GM12891 (cell line): ENCODE data around the gene MSI2.

Source experiments
- DNase-seq: peaks from one replicate; pipeline ENCODE4 v3.0.0; 2011; ENCODE audit warnings: low spot score; ENCODE audit not compliant: insufficient read length
- FAIRE-seq: peaks from 2 replicates; lab custom pipeline; 2011; peaks lifted over from hg19 to GRCh38; lab: Jason Lieb, UNC
- PAX5 ChIP-seq: IDR thresholded peaks from 2 replicates; pipeline ENCODE4 v1.6.1; 2011; ENCODE audit warnings: low read length, moderate library complexity, mild to moderate bottlenecking; ENCODE audit not compliant: insufficient read depth, severe bottlenecking
- POLR2A ChIP-seq: IDR thresholded peaks from 2 replicates; pipeline ENCODE4 v1.6.1; 2011; ENCODE audit warnings: low read depth, low read length, control low read depth
- POLR2AphosphoS5 ChIP-seq: IDR thresholded peaks from 2 replicates; pipeline ENCODE4 v1.6.1; 2011; ENCODE audit warnings: low read depth, low read length, control low read depth
- POU2F2 ChIP-seq: IDR thresholded peaks from 2 replicates; pipeline ENCODE4 v1.6.1; 2011; ENCODE audit warnings: low read depth, mild to moderate bottlenecking, control low read depth, low read length, moderate library complexity
- SPI1 ChIP-seq: IDR thresholded peaks from 2 replicates; pipeline ENCODE4 v1.6.1; 2011; ENCODE audit warnings: low read depth, low read length, control low read depth
- TAF1 ChIP-seq: IDR thresholded peaks from 2 replicates; pipeline ENCODE4 v1.6.1; 2011; ENCODE audit warnings: low read depth, low read length, control low read depth

The MSI2 gene

DNA sequence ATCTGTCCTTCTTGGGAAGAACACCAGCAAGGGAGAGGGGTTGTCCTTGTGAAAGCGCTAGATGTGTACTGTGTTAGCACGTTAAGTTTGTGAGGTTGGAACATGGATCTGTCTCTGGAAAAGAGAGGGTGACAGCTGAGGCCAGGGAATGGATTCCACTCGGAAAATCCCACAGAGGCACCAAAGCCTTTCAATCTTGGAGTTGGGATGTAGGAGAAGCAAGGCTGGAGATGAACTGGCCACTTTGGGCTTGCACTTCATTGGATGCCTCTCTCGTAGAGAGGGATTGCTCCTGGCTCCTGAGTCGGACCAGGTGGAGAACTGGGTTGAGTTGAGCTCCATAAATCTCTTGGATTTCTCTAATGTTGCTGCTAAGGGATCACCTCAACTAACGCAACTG lies 421.5 kb downstream of the MSI2 start:
- TF ChIP-seq POLR2AphosphoS5, result no peak
- TF ChIP-seq POLR2A, result no peak
- TF ChIP-seq PAX5, result no peak
- TF ChIP-seq POU2F2, result no peak
- TF ChIP-seq SPI1, result no peak
- TF ChIP-seq TAF1, result no peak
- FAIRE-seq, result no peak
- DNase-seq, result no peak

DNA sequence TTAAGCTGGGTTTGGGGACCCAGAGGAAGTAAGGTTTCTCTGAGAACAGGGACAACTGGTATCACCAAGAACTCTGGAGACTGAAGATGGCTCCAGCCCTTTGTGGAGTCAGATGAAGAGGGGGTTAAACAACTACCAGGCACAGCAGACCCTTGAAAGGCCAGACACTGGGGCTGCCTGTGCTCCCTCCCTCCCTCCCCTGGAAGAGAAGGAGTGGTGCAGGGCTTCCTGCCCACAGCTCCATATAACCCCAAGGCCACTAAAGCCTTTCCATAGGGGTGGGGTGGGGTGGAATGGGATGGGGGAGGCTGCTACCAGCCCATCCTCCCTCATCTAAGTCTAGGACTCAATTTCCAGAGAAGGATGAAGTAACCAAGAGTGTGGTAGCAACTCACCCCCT lies 422.1 kb downstream of the MSI2 start:
- DNase-seq (no peak), FAIRE-seq (no peak)
- no peak for TF ChIP-seq PAX5
- no peak for TF ChIP-seq POLR2A
- TF ChIP-seq POU2F2, result no peak
- TF ChIP-seq POLR2AphosphoS5, result no peak
- TF ChIP-seq TAF1, result no peak
- TF ChIP-seq SPI1, result no peak

- DNase-seq (no peak), FAIRE-seq (no peak)
- TF ChIP-seq PAX5, result no peak
- TF ChIP-seq POLR2A, result no peak
- no peak for TF ChIP-seq POU2F2
- TF ChIP-seq POLR2AphosphoS5, result no peak
- no peak for TF ChIP-seq TAF1
- no peak for TF ChIP-seq SPI1
Measured at GRCh38 chr17:57679356-57679755, 423.0 kb downstream of the MSI2 start.

DNA sequence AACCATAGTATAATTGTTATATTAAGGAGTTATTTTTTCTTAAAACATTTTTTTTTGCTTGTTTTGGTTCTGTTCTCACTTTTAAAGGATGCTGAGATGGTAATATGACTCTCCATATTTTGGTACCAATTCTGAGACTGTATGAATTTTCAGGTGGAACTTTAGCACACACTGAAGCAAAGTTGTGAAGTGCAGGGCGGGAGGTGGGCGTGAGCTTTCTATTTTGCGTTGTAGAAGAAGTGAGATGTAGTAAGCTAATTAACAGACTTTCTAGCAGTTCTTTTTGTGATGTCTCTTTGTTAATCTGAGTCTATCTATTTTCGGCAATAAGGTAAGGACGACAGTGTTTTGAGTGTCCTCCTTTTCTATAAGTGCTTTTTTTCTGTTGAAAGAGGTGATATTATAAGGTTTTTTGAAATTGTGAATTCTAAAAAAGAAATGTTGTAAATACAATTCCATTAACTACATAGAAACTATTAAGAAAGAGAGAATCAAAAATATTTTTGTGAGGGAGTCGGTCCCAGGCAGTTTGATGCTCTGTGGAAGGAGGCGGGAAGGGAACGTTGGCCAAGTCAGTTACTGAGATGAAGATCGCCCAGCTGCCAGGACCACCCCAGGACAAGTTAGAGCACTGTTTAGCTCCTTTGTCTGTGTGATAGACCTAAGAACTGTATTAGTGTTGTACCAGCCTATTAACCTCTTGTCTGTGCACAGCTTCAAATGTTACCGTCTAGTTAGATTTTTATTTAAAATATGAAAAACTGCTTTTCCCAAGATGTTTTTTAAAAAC lies 423.8 kb downstream of the MSI2 start:
- no peak for DNase-seq
- TF ChIP-seq SPI1 (no peak), TAF1 (no peak), POLR2A (no peak), POLR2AphosphoS5 (no peak), POU2F2 (no peak), PAX5 (no peak)
- no peak for FAIRE-seq

DNA sequence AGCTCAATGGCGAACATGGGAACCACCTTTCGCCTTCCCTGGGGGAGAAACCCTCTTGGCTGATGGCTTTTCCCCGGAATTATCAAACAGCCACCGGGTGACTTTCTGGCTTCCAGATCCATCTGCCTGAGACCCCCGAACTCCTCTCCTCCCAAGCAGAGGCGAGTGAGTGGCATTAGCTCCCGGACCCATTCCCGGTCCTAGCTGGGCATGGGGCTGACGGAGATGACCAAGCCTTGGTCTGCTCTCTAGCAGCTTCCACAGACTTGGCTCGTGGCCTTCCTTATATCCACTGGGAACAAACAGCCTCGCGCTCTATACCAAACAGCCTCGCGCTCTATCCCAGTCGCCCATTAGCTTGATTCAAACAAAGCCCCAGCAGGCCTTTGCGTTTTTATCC lies 426.4 kb downstream of the MSI2 start:
- no peak for DNase-seq
- FAIRE-seq, result no peak
- TF ChIP-seq POLR2AphosphoS5 (no peak), POU2F2 (no peak), POLR2A (no peak), PAX5 (no peak), SPI1 (no peak), TAF1 (no peak)

GRCh38 chr17:57684711-57685498 lies 428.6 kb downstream of the MSI2 start:
- DNase-seq (no peak), FAIRE-seq (peak; percentile 38)
- TF ChIP-seq TAF1 (no peak), SPI1 (no peak), PAX5 (no peak), POU2F2 (no peak), POLR2AphosphoS5 (no peak)

DNA sequence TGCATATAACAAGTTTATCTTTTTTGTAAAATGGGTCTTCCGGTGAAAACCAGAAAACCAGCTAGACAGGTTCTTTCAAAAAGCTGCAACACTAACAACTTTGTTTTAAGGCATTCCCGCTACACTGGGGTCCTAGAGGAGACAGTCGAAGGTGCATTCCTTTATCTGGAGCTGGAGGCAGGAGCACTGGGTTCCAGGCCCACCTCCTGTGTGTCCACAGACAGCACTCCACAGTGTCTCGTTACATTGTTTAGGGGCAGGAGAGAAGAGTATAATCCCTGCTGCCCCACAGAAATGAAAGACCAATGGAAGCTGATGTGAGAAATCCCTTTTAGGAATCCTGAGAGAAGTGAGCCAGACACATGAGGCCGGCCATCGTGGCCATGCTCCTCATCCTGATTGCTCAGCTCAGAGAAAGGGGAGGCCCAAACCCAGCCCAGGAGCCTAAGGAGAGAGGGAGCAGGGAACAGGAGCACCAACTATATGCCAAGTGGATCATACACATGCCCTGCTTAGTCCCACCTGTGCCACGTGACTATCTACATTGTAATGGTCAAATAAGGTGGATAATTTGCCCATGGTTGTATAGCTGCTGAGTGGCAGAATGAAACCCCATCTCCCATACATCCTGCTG lies 429.3 kb downstream of the MSI2 start:
- FAIRE-seq (peak; percentile 26), DNase-seq (no peak)
- no peak for TF ChIP-seq POLR2A
- TF ChIP-seq TAF1, result no peak
- TF ChIP-seq POU2F2, result no peak
- no peak for TF ChIP-seq SPI1
- TF ChIP-seq POLR2AphosphoS5, result peak; percentile 34; the same call in 1 of the 2 replicates
- TF ChIP-seq PAX5, result no peak

DNA sequence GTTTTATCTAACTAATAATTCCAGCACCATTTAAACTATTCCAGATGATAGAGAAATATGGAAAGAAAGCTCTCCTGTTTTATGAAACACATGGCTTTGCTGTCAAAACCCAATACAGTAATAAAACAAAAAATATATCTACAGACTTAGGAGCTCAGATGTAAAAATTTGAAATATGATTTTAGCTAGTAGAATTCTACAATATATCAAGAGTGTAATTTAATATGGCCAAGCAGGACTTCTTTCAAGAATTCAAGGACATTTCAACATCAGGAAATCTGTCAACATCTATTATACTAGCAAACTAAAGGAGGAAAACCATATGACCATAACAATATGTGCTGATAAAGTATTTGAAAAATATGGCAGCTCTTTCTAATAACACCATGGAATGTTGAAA lies 431.3 kb downstream of the MSI2 start:
- FAIRE-seq (no peak), DNase-seq (no peak)
- TF ChIP-seq POLR2AphosphoS5 (no peak), POLR2A (no peak), POU2F2 (no peak), TAF1 (no peak), SPI1 (no peak), PAX5 (no peak)

DNA sequence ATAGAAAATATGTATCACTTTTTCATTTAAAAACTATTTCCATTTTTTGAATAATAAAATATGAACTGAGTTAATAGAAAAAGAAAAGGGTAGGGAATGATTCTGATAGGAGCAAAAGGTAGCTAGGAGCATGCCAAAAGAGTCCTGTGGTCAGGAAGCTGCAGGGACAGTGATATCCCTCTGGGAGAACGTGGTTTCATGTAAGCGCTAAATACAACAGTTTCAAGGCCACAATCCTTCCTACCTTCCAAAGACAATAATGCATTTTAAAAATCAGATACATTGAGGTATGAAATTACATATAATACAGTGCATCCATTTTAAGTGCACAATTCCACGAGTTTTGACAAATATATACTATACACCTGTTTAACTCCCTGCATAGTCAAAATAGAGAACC lies 432.9 kb downstream of the MSI2 start:
- TF ChIP-seq TAF1 (no peak), PAX5 (no peak), POLR2A (no peak), SPI1 (no peak), POLR2AphosphoS5 (no peak), POU2F2 (no peak)
- DNase-seq (no peak), FAIRE-seq (no peak)
